WI38 (cell line): ENCODE measurements around the gene GPR39.

ENCODE experiments used
- H3K4me3 ChIP-seq: 2 replicates; pipeline ENCODE4 v1.5.1; 2011; ENCODE audit warnings: low read depth, mild to moderate bottlenecking, control low read depth, low read length
- CTCF ChIP-seq: IDR thresholded peaks from 2 replicates; pipeline ENCODE4 v1.5.1; 2012; ENCODE audit warnings: low read depth, mild to moderate bottlenecking, control low read depth, low read length

GPR39 gene

GRCh38 chr2:132608311-132608710, 191.7 kb downstream of the GPR39 start:
- H3K4me3 ChIP-seq, result no peak overlapping the region
- TF ChIP-seq CTCF, result no peak

GRCh38 chr2:132609101-132609890, 192.7 kb downstream of the GPR39 start:
- no peak for TF ChIP-seq CTCF
- no peak overlapping the region for H3K4me3 ChIP-seq

- no peak for TF ChIP-seq CTCF
- H3K4me3 ChIP-seq, result no peak overlapping the region
Measured at GRCh38 chr2:132611719-132612118, 195.1 kb downstream of the GPR39 start.

- TF ChIP-seq CTCF, result no peak
- no peak overlapping the region for H3K4me3 ChIP-seq
Measured at GRCh38 chr2:132615329-132616085, 198.9 kb downstream of the GPR39 start.

GRCh38 chr2:132617989-132618388, 201.4 kb downstream of the GPR39 start:
- no peak for TF ChIP-seq CTCF
- H3K4me3 ChIP-seq, result no peak overlapping the region

GRCh38 chr2:132618734-132619133, 202.1 kb downstream of the GPR39 start:
- TF ChIP-seq CTCF, result no peak
- H3K4me3 ChIP-seq, result no peak overlapping the region

GRCh38 chr2:132620115-132620514, 203.5 kb downstream of the GPR39 start:
- no peak for TF ChIP-seq CTCF
- no peak overlapping the region for H3K4me3 ChIP-seq
